ENCODE data around the gene MRPL22.

- no peak for TF ChIP-seq CTCF (conservative IDR thresholded peaks at IDR 0.05; ENCODE audit: low read depth, low read length)
- TF ChIP-seq EZH2 (IDR thresholded peaks at IDR 0.05; ENCODE audit: low read length, unreplicated experiment) = no peak
- TF ChIP-seq EZH2phosphoT487 (IDR thresholded peaks at IDR 0.05; ENCODE audit: borderline replicate concordance, low read length) = no peak
Observed at GRCh38 chr5:154940375-154940771, 500 bp upstream of the MRPL22 start.

All from PC-3 (cell line).